ENCODE results near the gene NDUFB8.
A peak's percentile ranks its signal among the peaks of the same experiment; 100 is the strongest.
"Not testable (repeated sequence)": the region's sequence is repeated elsewhere in the genome, so short reads cannot be mapped to it uniquely, and the experiment has no call there.

The NDUFB8 gene

DNA sequence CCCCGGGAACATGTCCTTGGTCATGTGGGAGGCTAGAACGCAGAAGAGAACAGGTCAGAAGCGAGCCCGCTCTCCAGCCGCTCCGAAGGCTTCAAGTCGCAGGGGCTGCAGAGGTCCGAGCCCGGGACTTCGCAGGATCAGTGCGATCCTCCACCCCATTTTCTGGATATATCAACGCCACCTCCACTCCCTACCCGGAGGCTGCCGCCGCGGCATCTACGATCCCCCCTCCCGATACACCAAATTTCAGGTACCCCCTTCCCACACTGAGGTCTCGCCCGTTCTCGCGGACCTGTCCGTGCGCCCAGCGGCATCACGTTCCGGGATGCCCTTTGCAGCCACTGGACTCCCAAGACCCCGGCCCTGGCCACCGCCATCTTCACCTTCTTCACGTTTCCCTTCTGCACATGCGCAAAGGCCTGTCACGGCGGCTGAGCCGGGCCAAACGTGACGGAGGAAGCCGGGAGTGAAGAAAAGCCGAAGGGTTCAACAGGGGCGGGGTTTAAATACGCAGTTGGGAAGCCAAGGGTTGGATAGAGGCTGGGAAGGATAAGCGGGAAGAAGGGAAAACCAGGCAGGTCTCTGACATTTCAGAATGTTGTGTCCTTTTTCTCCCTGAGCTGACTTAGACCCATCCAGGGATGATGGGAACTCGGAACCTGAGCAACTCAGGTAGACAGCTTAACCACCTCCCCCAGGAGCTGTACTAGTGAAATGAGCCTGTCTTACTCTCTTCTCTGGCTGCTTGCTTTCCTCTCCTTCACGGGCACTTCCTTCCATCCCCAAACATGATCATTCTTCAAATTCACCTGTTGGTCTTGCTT is at the start of gene NDUFB8:
Gene NDUFB8 (minus strand): TSS at position 397 of the 824 bp plus-strand sequence. CDS start 20 bp downstream, at position 377.
- peak; percentile 18 for DNase-seq

DNA sequence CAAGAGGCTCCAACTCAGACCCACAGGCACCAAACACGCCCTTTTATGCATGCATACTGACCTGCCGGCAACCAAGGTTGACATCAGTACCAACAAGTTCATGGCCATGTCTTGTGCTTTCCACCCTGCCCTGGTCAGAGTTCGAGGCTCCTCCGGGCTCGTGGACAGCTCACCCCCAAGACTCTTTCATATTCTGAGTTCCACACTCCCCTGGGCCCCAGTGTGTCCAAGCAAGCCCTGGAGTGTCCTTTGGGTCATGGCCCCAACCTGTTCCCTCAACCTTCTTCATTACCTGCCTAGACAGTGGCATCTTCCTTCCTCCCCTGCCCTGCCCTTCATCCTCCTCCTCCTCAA is 46.6 kb upstream of the NDUFB8 start:
- DNase-seq = no peak

DNA sequence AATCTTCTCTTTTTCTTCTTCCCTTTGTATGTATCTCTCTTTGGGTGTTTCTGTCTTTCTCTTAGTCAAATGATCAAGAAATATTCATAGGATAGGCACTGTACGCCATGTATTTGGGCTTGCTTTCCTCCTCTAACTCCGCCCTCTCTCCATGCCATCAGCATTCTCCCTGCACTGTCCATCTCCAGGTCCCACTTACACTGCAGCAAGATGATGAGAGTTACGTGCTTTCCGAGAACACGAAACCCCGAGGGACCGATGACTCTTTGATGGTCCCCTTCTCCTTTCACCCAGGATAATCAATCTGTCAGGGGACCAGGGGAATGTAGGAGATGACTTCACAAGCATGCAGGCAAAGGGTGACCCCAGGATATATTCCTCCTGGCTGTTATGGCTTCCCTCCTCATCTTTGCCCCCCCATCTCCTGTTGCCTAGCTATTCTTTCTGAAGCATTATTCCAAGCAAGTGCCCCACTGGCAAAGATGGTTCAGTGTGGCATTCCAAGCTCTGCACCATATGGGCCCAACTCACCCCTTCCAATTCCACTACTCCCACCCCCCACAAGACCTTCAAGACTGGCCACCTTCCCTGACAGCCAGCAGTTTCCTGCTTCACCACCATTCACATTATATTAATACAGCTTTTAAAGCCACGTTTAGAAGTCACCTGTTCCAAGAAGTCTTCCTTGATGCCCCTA is 46.1 kb upstream of the NDUFB8 start:
- DNase-seq = no peak

DNA sequence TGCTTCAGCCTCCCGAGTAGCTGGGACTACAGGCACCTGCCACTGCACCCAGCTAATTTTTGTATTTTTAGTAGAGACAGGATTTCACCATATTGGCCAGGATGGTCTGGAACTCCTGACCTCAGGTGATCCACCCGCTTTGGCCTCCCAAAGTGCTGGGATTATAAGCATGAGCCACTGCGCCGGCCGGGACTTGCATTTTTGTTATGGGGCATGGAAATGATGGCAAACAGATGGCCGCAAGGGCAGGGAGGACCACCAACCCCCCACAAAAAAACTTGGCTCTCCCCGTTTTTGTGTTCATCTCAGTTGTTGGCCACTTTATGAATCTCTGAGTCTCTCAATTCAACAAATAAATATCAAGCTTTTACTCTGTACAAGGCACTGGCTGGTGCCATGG is 45.5 kb upstream of the NDUFB8 start:
- not testable (repeated sequence) for DNase-seq

DNA sequence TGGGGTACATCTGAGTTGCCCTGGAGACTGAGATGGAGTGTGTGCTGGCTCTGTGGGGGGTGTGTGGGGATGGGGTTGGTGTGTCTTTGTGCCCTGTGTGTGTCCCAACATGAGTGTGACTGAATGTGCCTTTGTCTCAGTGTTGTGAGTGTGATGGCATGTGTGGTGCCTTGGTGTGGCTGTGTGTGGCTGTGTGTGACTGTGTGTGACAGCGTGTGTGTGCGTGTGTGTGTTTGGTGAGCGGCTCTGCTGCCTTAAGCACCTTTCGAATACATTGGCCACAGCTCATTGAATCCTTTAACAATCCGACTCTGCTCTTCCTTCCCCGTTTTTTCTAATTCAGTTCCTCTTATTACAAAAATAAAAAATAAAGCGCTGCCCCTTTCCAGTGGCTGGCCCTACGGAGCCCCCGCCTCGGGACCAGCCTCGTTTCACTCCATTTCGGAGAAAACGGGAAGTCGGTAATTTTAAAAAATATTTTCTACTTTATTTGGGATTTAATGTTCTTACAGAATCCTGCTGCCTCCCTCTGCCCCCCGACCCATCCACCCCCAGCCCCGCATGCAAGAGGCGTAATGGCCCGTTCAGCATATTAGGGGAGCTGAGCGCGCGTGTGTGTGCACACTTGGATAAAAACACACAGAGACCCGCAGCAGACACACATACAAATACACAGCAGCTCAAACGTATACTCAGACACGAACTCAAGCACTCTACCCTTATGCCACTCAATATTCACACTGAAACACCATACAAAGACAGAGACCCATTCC is 41.6 kb upstream of the NDUFB8 start:
- no peak for DNase-seq

DNA sequence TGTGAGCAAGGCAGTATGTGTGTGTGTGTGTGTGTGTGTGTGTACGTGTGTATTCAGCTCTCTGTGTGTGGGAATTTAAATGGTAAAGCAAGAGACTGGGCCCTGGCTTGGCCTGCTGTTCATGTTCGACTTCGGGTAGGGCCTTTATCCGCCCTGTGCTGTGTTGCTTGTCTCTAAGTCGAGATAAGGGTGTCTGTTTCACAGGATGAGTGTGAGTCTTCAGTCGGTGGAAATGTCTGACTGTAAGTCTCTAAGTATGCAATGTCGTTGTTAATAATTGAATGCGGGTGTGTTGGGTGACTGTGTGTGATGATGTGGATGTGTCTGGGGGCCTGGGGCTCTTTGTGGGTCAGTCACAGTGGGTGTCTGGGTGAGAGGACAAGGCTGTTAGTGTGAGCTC is 40.8 kb upstream of the NDUFB8 start:
- DNase-seq = no peak

DNA sequence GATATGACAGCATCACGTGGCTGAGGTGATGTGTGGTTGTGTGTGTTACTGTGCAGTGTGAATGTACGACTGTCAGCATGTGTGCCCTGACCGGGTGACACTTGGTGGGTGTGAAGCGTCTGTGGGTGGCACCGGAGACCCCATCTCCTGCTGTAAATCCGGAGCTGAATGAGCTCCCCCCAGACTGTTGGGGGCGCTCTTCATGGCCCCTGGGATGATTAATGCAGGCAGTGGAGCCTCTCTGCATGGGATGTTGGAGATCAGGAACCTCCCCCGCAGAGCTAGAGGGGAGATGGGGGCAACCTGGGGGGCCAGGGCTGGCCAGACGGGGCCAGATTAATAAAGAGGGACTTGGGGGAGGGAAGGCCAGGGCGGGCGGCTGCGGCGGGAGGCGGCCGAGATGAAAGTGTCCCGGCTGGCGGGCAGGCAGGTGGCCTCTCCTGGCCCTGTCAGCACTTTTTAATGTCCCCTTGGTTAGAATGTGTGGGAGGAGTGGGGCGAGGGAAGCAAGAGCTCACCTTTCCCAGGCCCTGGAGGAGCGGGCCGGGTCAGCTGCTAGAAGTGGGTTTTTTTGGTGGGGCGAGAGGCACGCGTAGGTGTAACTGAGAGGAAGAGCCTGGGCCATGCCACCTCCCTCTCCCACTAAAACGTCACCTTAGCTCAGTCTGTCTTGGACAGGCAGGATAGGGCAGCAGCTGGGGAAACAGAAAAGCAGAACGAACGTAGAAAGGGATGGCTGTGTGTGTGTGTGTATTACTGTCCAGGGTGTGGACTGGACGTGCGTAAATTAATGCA is 40.2 kb upstream of the NDUFB8 start:
- DNase-seq = no peak

DNA sequence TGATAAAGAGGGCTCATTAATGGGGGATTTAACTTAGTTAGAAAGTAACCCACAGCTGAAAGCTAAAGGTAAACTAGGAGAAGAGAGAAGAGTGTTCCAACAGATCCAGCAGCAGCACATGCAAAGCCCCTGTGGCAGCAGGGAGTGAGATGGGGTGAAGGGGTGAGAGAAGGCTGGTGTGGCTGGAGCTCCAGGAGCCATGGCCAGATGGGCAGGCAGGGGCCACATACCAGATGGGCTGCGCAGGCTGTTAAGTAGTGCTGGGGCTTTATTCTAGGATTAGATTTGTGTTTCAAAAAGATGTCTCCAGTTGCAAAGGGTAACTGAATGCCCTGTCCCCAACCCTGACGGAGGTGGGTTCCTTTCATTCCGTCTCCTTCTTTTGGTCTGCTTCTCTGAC is 39.2 kb upstream of the NDUFB8 start:
- DNase-seq = peak; percentile 14

DNA sequence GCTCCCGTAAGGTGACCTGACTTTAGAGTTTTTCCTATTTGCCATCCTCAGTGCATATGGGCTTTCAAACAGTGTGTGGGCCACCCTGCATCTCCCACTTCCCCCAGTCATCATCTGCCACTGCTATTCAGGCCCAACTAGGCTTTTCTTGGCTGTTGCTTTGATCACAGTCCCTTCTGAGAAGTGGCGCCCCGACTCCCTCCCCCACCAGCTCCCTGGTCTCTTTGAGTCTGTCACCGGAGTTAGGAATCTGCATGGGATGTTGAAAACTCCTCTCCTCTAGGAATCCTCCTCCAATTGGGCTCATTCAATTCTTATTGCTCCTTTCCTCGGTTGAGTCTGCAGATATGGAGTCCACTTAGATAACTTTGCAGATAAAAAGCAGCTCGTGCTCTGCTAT is 38.2 kb upstream of the NDUFB8 start:
- DNase-seq = no peak

DNA sequence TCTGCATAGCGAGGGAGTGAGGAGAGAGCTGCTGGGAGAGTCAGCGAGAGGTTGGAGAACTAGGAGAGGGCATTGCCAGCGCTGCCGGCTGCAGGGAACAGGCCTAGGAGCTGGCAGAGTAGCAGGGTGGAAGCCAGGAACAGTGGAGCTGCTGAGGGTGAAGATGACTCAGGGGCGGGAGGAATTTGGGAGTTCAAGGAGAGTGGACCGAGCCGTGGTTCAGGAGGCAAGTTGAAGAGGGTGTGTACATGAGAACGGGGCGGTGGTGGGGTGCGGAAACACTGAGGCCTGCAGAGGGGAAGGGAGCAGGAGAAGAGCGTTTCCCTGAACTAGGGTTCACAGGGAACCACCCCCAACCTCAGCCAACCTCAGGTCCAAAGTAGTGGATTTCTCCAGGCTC is 37.6 kb upstream of the NDUFB8 start:
- DNase-seq = no peak

DNA sequence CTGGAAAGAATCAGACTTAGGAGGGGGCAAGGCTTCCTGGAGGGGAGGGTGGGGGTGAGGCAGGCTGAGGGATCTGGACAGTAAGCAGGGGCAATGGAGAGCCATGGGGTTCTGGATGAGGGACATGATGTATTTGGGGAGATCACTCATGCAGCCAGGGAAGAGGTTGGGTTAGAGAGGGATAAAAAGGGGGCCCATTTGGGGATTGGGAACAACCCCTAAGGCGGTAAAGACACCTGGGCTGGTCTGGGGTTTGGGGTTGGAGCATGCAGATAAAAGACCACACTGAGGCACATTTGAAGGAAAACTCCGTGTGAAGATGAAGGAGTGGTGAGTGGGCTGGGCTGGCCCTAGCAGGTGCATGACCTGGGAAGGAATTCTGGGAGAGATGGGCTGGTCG is 36.9 kb upstream of the NDUFB8 start:
- DNase-seq = no peak

DNA sequence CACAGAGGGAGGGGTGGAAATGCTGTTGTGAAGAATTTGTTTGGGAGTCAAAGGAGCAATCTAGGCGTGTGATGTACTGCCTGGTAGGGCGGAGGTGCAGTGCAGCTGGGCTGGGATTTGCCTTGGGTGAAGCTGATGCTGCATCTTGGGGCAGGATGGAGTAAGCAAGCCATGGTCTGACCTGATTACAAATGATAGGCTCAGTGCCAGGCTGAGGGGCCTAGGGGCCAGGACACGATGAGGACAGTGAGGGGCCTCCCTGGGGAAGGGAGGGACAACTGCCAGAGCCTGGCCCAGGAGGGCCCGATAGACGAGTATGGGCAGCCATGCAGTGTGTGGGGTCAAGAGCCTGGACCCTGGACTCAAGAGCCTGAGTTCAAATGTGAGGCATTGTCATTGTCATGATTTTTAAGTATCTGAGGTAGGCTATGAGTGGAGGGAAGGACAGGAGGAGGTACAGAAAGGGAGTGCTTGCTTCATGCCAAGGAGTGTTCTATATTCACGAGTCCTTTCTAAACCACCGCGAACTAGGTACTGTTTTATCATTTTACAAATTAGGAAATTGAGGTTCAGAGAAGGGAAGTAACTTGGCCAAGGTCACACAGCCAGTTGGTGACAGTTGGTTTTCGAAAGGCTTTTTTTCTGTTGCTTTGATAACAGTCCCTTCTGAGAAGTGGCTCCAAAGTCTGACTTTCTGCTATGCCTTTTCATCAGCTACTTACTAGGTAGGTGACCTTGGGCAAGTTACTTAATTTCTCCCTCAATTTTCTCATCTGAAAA is 35.7 kb upstream of the NDUFB8 start:
- DNase-seq = no peak

DNA sequence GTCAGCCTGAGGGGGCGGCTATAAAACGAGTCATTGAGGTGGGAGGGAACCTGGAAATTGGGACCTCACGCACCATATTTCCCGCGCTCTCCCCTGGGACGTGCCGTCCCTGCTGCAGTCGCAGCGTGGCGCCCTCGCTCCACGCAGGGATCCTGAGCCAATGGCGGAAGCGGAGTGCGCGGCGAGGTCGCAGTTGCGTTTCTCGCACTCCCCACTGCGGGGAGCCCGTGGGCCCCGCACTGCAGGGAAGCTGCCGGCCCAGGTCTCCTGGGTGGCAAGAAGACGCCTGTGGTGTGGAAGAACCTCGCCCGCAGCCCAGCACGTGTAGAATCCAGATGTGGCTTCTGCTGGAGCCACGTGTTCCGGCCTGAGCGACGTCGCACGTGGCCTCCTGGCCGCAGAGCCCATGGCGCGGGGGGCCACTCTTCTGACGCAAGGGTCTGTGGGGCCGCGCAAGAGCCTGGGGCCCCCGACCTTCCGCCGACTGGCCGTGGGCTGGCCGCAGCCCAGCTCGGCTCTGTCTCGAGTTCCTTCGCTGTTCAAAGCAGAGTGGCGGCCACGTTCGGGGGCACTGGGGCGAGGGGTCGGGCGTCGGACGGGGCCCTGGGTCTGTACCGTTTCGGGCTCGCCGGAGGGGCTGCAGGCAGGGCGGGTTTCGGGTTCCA is 32.5 kb upstream of the NDUFB8 start:
- DNase-seq = no peak

DNA sequence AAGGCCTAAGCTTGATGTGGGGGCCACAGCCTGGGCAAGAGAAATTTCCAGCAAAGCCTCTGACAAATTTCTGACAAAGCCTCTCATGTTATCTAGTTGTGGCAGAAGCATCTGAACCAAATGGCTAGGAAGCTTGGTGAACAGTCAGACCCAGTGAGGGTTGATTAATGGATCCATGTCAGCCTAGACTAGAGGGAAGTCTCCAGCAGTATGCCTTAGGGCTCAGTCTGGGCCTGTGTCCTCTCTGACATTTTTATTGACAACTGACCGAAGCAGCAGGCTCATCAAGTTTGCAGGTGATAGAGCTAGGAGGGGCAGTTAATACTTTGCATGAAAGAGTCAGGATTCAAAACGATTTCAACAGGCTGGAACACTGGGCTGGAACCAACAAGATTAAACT is 31.3 kb upstream of the NDUFB8 start:
- DNase-seq = no peak

DNA sequence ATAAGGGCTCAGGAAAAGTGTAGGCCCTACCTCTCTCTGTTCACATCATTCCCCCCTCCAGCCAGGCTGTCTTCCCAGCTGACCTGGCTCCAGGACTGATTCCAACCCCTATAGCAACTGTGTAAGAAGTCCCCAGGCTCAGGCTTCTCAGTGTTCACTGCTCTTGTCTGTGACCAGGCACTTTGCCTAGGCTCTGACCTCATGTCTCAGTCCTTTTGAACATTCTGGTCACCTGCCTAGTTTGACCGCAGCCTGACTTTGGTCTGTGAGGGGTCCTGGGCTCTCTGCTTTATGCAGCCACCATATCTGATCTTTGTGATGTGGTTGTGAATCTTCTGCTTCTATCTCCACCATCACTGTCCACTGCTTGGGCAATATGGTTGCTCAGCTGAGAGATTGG is 30.6 kb upstream of the NDUFB8 start:
- DNase-seq = no peak

DNA sequence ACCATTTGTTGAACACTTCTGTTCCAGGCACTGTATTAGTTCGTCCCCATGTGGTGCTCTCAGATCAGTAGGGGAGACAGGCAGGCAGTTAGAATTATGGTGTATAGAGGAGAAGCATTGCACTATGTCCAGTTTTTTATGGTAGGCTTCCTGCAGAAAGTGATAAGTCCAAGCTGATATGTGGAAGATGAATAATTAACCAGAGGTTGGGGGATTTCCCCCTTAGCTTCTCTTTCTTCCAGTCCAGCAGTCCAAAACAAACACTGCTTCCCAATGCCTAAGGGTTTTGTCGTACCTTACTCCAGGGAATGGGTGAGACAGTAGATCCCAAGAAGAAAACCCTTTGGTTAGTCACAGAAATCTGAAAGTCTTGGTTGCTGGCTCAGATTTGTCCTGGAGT is 25.2 kb upstream of the NDUFB8 start:
- DNase-seq = no peak

DNA sequence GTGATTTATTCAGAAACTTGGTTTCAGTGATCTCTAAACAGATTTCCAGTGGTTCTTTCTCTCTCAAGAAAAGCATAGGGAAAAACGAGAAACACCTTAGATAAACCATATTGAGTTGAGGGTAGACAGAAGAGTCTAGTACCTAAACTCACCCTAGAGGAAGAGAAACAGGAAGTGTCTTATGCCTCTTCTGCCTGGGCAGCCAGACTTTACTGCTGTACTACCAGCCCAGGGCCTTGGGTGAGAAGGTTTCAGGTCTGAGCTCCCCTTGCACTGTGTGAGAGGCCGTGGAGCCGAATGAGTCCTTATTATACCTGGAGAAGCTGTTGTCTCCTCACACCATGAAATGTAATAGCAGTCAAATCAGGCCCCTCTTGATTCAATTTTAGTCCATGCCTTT is 24.3 kb upstream of the NDUFB8 start:
- DNase-seq = no peak

DNA sequence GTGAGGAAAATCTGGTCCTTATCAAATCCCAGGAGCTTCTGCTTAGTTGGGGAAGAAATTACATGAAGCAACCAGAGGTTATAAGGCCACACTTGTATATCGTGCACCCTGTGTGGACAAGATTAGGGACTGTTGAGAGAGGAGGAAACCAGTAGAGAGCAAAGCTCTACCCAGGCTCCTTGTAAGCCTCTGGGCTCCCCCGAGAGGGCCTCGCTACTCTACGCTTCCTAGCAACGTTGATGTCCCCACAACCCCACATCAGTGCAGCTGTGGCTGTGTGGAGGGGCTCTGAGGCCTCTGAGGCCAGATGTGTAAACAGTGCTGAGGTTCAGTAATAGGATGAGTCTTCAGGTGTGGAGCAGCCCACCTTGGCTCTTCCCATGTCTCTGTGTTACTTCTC is 22.1 kb upstream of the NDUFB8 start:
- DNase-seq = no peak

DNA sequence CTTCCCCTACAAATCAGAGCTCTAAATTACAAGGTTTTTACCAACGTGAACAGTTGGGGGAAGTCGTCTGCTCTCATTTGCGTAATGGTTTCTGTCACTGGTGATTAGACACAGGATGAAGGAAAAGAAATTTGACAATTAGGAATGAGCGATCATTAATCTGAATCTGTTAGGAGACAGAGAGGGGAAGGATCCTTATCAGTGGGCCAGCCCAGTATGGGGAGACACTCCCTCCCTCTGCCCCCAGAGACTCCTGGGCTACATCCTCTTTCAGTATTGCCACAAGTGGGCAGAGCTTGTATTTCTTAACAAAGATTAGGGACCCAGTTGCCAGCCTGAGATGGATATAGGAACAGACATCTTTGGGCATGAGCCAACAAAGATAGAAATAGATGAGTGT is 21.5 kb upstream of the NDUFB8 start:
- no peak for DNase-seq

DNA sequence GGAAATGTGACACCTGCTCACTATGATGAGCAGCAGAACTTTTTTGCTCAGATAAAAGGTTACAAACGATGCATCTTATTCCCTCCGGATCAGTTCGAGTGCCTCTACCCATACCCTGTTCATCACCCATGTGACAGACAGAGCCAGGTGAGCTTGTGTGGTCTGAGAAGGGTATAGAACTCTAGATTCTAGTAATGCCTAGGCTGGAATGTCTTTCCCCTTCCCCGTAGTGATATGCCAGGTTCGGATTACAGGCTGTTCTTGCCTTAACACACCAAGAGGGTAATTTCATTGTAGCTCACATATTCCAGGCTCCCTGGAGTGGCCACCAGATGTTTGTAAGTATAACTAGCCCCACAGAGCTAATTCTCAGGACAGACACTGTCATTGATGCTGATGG is 15.3 kb upstream of the NDUFB8 start:
- DNase-seq = no peak

DNA sequence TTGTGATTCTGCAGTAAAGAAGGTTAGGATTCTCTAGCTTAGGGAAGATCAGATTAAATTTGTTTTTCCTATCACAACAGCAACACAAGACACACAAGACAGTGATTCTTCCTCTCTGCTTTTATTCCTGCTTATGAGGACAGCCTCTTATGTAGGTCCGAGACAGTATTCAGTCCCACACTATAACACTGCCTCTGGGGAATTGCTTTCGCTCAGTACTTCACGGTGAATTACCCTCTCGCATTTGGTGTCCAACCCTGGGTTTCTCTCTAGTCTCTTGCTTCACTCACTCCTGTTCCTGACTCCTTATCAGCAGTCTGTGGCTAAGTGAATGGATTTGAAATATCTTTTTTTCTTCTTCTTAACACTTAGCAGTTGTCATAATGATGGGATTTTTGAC is 7.8 kb upstream of the NDUFB8 start:
- no peak for DNase-seq

Measured in NCI-H524 treated with DMSO at 0.1 percent for 48 hours (cell line).